ENCODE measurements around the gene SERP1.
A peak's percentile ranks its signal among the peaks of the same experiment; 100 is the strongest.

Gene SERP1

DNA sequence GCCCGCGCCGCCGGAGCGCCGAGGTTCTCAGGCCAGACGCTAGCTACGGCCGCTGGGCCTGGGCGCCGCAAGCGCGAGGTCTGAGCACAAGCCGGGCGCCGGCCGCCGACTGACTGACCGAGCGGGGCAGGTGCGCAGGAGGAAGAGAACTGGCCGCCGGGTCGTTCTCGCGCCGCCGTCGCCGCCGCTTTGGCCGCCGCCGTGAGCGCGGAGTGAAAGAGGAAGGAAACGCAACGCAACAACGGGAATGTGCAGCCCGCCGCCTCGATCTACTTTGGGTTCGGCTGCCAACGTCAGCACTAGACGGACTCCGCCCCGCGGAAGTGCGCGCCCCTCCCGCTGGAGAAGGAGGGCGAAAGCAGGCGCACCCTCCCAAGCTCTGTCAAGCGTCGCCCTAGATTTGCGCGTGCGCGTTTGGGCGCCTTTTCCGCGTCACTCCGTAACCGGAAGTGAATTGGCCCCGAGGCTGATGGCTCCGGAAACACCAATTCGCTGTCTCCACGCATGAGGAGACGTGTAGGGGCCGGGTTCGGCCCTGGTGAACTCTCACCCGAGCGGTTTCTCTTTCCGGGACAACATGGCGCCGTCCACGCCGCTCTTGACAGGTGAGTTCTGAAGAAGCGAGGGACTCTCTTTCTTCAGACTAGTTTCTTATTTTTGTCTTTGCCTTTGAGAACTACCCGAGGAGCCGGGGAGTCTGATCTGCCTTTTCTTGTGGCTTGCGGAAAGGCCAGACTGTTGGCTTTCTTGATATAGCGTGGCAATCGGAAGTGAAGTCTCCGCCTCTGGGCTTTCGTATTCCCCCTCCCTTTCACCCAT lies at the start of gene SERP1, which contains the start of gene EIF2A:
Gene SERP1, minus strand, starts transcription at position 271 of the 819 bp plus-strand sequence. CDS start 361 bp downstream, outside the sequence.
Gene EIF2A, plus strand, starts transcription at position 562 of the 819 bp plus-strand sequence. Its CDS starts 16 bp downstream, at position 578.
- DNase-seq (ENCODE audit: low read depth) = peak; percentile 99

GRCh38 chr3:150594150-150594549 lies 47.9 kb upstream of the SERP1 start:
- no peak for DNase-seq (ENCODE audit: low read depth)

DNA sequence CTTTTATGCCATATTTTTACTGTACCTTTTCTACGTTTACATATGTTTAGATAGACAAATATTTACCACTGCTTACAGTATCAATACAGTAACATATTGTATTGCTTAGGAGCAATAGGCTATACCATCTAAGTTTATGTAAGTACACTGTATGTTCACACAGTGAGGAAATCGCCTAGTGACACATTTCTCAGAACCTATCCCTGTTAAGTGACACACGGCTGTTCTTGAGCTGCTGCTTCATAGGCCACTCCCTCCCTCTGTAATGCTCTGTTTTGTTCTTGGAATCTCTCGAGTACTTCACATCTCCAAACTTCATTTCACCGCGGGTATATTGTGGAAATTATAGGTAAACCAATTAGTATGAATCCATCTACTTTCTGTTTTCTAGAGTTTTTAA lies 43.5 kb upstream of the SERP1 start:
- DNase-seq (ENCODE audit: low read depth) = no peak

DNA sequence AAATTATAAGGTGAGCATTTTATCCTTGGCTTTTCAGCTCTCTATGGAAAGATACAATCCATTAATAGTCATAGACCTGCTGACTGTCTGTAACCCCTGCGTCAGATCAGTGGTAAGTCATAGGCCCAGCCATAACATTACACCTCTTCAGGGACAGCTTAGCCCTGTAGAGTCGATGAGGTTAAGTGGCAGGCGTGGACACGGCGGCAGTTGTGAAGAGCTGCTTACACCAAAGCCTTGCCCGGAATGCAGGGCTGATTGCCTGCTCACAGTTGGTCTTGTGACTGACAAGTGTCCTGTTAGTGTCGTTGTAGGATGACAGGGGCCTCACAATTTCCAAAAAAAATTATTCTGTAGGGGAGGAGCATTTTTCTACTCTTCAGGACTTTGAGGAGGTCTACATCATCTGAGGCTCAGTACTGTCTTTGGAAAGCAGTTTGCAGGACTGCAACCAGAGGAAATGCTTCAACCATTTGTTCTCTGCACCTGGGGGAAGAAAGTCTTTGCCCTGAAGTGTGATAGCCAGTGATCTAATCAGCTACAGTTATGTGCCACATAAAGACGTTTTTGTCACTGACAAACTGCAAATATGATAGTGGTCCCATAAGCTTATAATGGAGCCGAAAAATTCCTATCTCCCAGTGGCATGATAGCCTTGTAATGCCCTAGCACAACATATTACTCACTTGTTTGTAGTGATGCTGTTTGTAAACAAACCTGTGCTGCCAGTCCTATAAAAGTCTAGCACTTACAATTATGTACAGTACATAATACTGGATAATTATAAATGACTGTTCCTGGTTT lies 41.9 kb upstream of the SERP1 start:
- no peak for DNase-seq (ENCODE audit: low read depth)

GRCh38 chr3:150583028-150583427 lies 36.7 kb upstream of the SERP1 start:
- no peak for DNase-seq (ENCODE audit: low read depth)

- DNase-seq (ENCODE audit: low read depth) = no peak
Observed at GRCh38 chr3:150582620-150583019, 36.3 kb upstream of the SERP1 start.

GRCh38 chr3:150581174-150581573 lies 34.9 kb upstream of the SERP1 start:
- no peak for DNase-seq (ENCODE audit: low read depth)

DNA sequence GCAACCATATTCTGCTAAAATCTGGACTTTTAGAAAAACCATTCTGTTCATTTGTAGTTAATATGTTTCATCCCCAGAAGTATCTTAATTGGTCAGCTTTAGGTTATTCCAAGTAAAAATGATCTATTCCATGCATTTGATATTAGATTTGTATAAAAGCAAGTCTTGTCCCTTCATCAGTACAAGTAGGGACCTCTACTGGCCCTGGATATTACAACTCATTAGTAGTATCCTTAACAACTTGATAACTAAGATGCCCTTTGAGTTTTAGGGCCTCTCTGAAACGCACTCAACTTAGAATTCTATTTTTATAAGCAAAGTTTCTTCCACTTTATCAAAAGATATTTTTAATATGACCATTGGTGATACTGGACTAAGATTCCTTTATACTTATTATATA lies 31.6 kb upstream of the SERP1 start:
- no peak for DNase-seq (ENCODE audit: low read depth)

GRCh38 chr3:150567328-150567727 lies 21.0 kb upstream of the SERP1 start:
- DNase-seq (ENCODE audit: low read depth) = no peak

DNA sequence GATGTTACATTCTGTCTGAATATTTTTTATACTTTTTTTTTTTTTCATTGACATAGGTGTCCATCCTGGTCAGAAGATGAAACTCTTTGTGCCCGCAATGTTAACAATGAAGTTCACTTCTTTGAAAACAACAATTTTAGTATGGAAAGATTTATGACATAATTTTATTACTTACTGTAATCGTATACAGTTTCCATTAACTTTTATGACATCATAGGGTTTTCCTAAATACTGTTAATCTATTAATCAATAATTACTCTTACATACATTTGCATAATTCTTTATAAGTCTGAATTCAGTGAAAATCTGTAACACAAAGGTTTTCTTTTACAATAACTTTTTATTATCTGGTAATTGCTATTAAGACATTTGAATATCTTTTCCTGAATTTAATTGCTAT lies 17.9 kb upstream of the SERP1 start:
- no peak for DNase-seq (ENCODE audit: low read depth)

GRCh38 chr3:150557725-150558124 lies 11.4 kb upstream of the SERP1 start:
- DNase-seq (ENCODE audit: low read depth) = no peak

GRCh38 chr3:150556792-150557191 lies 10.5 kb upstream of the SERP1 start:
- no peak for DNase-seq (ENCODE audit: low read depth)

GRCh38 chr3:150555859-150556436 lies 9.7 kb upstream of the SERP1 start:
- DNase-seq (ENCODE audit: low read depth) = no peak

DNA sequence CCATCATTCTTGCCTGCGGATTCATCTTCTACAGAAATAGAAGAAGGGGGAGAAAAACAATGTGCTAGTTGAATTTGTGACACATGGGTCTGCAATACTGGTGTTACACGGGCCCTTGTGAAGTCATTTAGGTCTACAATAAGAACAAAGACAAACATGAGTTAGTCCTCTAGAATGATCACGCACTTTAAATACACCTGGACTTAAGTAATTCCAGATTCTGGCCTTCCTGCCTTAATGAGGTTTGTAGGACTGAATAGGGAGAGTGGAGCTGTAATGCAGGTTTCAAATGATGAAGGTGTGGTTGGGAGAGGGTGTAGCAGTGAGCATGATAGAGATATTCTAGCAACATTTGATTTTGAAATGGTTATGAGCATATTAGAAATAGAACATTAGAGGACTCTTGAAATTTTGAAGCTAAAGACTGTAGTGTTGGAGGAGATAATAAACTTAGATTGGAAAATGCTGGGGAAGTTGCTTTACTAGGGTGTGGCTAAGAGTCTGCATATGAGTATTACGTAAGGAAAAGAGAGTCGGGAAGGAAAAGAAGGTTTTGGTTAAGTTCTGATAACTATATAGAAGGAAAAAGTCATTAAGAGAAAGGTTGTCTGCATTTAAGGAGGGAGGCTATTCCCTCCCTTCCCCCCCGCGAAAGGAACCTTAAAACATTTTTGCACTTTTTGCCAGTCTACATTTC lies 897 bp upstream of the SERP1 start:
- no peak for DNase-seq (ENCODE audit: low read depth)

DNA sequence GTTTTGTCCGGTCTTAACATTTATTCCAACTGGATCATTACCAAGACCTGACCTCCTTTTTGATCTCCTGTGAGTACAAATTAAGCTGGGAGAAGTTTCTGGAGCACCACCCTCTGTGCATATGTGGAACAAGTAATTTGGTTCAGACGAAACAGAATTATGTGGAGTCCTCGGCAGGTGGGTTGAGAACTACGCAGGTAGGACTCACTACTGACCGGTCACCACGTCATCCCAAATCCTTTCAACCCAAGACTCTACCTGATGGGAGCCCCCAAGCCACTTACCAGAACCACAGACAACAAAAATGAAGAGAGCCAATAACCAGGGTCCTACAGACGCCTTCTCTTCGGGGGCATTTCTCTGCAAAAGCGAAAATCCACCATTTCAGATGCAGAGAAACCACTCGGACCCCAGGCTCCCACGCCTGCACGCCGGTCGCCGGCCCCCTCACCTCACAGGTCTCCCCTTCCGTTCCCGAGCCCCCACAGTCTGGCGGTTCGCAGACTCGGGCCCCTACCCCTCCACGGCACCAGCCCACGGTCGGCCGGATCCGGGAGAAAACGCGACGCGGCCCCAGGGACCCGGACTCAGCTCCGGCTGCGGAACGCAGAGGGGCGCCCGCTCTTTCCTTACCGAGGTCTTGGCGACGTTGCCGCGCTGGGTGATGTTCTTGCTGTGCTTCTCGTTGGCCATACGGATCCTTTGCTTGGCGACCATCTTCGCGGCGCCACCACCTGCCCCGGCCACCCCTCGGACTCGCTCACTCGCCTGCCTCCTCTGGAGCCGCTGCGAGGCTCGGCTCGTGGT lies 674 bp downstream of the SERP1 start:
- DNase-seq (ENCODE audit: low read depth) = peak; percentile 10

DNA sequence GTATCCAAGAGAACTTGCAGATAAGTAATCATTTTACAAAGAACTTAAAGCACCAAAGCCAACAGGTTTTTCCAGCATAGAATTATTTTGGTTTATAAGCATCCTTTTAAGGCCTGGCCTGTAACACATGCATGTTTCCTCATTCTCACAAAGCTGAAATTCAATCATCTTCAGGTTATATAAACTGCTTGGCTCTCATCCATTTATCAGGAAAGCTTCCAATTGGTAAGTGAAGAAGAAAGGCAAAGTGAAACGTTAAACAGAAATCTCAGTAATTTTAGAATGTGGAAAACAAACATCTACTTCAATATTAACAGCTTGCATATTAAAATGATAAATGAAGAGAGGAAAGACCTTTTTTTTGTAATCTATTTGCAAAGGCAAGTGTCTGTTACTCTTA lies 1.6 kb downstream of the SERP1 start:
- DNase-seq (ENCODE audit: low read depth) = no peak

GRCh38 chr3:150544041-150544440 lies 2.3 kb downstream of the SERP1 start:
- no peak for DNase-seq (ENCODE audit: low read depth)

DNA sequence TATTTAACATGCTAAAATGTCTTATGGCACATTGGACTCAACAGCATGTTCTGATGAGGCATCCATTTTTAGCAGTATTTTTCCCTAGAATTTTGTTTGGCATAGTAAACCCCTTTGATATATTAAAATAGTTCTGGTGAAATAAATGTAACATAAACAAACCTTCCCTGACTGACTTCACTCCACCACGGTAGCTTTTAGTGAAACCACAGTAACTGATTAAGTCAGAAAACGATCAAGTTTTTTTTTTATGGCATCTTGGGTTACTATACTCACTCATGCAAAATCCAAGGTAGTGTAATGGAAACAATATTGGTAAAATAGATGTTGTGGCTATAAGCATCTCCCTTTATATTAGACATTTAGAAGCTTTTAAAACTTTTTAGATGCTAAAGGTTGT lies 2.8 kb downstream of the SERP1 start:
- DNase-seq (ENCODE audit: low read depth) = no peak

DNA sequence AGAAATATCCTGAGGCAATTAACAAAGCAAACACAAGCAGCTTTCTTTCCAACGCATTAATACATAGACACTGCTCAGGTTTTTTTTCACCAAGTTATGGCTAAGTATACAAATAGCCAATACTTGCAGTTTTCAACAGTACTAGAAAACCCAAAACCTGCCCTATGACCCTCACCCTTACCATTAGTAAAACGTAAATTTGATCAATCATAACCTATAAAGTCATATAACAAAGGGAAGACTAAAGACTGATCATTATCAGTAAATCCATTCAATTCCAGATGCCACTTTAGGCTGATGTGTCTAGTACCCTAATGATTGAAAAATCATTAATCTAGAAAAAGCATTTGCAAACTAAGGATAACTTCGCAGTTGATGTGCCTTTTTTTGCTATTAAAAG lies 3.2 kb downstream of the SERP1 start:
- DNase-seq (ENCODE audit: low read depth) = no peak

DNA sequence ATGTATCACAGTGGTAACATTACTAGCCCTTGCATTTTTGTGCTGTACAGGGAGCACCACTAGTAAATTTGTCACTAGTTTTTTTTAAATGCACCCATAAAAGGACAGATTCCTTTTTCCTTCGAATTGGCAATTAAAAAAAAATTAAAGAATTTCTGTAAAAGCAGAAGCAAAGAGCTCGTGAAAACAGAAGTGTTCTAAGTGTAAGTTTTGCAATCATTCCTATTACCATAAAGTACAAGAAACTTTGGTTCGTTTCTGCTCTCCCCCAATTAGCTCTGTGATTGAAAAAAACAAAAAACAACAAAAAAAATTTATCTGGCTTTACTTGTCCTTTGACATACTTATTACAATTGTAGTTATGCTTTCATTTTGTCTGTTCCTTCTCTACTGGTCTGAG lies 5.3 kb downstream of the SERP1 start:
- no peak for DNase-seq (ENCODE audit: low read depth)

- DNase-seq (ENCODE audit: low read depth) = no peak
Observed at GRCh38 chr3:150540297-150540696, 6.0 kb downstream of the SERP1 start.

Data from stimulated activated CD4-positive, alpha-beta T cell treated with anti-CD3 and anti-CD28 coated beads, Interleukin-2, amount 100 ng/mL, for 4 hours (primary cell).